HG03025 (cell line): ENCODE results near the gene CCDC148.

ENCODE experiments used
- ATAC-seq: cut with Tn5 transposase; IDR thresholded peaks from one replicate; pipeline ENCODE4 v1.9.1; 2021; ENCODE audit warnings: mild to moderate bottlenecking, moderate library complexity; ENCODE audit not compliant: unreplicated experiment, low FRiP score

Gene CCDC148

GRCh38 chr2:158134055-158134454 lies 322.5 kb downstream of the CCDC148 start:
- ATAC-seq, result no peak

GRCh38 chr2:158131919-158132566 lies 324.5 kb downstream of the CCDC148 start:
- ATAC-seq, result no peak

- no peak for ATAC-seq
Observed at GRCh38 chr2:158131483-158131912, 325.1 kb downstream of the CCDC148 start.

GRCh38 chr2:158130832-158131473 lies 325.6 kb downstream of the CCDC148 start:
- no peak for ATAC-seq

- ATAC-seq, result no peak
Observed at GRCh38 chr2:158129037-158129436, 327.5 kb downstream of the CCDC148 start.

GRCh38 chr2:158128168-158128973 lies 328.2 kb downstream of the CCDC148 start:
- ATAC-seq, result no peak

GRCh38 chr2:158127380-158127804 lies 329.2 kb downstream of the CCDC148 start:
- no peak for ATAC-seq

- ATAC-seq, result no peak
Observed at GRCh38 chr2:158125756-158126498, 330.6 kb downstream of the CCDC148 start.

GRCh38 chr2:158124896-158125295 lies 331.7 kb downstream of the CCDC148 start:
- no peak for ATAC-seq
